Activated CD4-positive, alpha-beta T cell treated with anti-CD3 and anti-CD28 coated beads for 36 hours (primary cell): ENCODE results near the gene TRIOBP. TPM values are rescaled to one million over a fixed set of nuclear protein-coding genes. Genes with fewer than 3 reads are reported as not detected.
"Not testable (repeated sequence)": the region's sequence is repeated elsewhere in the genome, so short reads cannot be mapped to it uniquely, and the experiment has no call there.

Experiments
- ATAC-seq: fragments of 200-7000 bp; cut with Tn5 transposase; one replicate; pipeline ENCODE4 v1.10.0; 2021; ENCODE audit warnings: mild to moderate bottlenecking, moderate library complexity
- CTCF ChIA-PET: fragments of 350-600 bp; sonication (Branson Sonifier 250); formaldehyde crosslinking; loops from one replicate; lab custom pipeline; 2021; ENCODE audit warnings: antibody characterized with exemption; lab: Charles Lee
- POLR2A ChIA-PET: fragments of 350-600 bp; sonication (Branson Sonifier 250); formaldehyde crosslinking; loops from one replicate; lab custom pipeline; 2021; ENCODE audit warnings: antibody characterized with exemption, inconsistent platforms; lab: Charles Lee
- DNase-seq: peaks from one replicate; pipeline ENCODE4 v3.0.0-alpha.2; 2020
- H3K27ac Mint-ChIP-seq: one replicate; pipeline ENCODE4 v1.8.0; 2021; ENCODE audit warnings: mixed read lengths
- H3K27me3 Mint-ChIP-seq: one replicate; pipeline ENCODE4 v1.8.0; 2021; ENCODE audit warnings: mixed read lengths
- H3K36me3 Mint-ChIP-seq: one replicate; pipeline ENCODE4 v1.8.0; 2021; ENCODE audit warnings: low read depth, mixed read lengths
- H3K4me1 Mint-ChIP-seq: one replicate; pipeline ENCODE4 v1.8.0; 2021; ENCODE audit warnings: mixed read lengths
- H3K4me3 Mint-ChIP-seq: one replicate; pipeline ENCODE4 v1.8.0; 2021; ENCODE audit warnings: mild to moderate bottlenecking, moderate library complexity, mixed read lengths
- H3K9me3 Mint-ChIP-seq: one replicate; pipeline ENCODE4 v1.8.0; 2021; ENCODE audit warnings: low read depth, mixed read lengths
- intact Hi-C, 2 experiments: fragments of 100-400 bp; cut with DNase I in 1 of 2; cut with micrococcal nuclease in 1 of 2; formaldehyde crosslinking; loops; one replicate each; pipeline versions ENCODE4 v1.14.2 to v1.15.1; 2022 to 2024; cut with DNase I, micrococcal nuclease
- total RNA-seq, 2 experiments: library from RNA; stranded (reverse); gene quantifications; one replicate each; pipeline ENCODE4 v1.2.3, GENCODE V29; 2021

TRIOBP gene
- total RNA-seq, 2 experiments from 2014 or later = 23.3 to 26.1 TPM

DNA sequence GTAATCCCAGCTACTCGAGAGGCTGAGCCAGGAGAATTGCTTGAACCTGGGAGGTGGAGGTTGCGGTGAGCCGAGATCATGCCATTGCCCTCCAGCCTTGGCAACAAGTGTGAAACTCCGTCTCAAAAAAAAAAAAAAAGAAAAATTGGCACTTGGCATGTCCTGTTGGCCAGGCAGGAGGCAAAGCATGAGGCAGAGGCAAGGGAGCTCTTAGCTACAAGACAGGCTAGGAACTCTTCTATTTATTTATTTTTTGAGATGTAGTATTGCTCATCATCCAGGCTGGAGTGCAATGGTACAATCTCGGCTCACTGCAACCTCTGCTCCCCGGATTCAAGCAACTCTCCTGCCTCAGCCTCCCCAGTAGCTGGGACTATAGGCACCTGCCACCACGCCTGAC is 2.7 kb upstream of the TRIOBP start:
- intact Hi-C loops, H3K27me3 Mint-ChIP-seq, ATAC-seq, DNase-seq, H3K9me3 Mint-ChIP-seq, H3K27ac Mint-ChIP-seq, H3K4me3 Mint-ChIP-seq: not testable (repeated sequence)
- POLR2A ChIA-PET = interaction anchor here (1.0 kb wide), 1 partner anchor 12 kb away, joined by 3 read pairs; no protein-coding TSS in a partner anchor
- CTCF ChIA-PET = interaction anchor here (0.6 to 3.0 kb wide), 3 partner anchors 13 to 97 kb away, joined by 3 to 23 read pairs (median 4); no protein-coding TSS in a partner anchor
- Mint-ChIP-seq H3K36me3 (peaks cover 44% of the 10 kb centered on the region), H3K4me1 (peaks cover 17% of the 10 kb centered on the region)

DNA sequence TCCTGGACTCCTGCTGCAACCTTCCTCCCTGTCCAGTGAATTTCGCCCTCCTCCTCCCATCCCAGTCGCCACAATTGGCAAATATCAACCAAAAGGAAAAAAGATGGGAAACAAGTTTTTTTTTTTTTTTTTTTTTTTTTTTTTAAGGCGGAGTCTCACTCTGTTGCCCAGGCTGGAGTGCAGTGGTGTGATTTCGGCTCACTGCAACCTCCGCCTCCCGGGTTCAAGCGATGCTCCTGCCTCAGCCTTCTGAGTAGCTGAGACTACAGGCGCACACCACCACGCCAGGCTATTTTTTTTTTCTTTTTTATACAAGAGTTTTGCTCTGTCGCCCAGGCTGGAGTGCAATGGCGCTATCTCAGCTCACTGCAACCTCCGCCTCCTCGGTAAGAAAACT is 590 bp upstream of the TRIOBP start:
- peaks cover 17% of the 10 kb centered on the region for H3K4me1 Mint-ChIP-seq
- peaks cover 29% of the 10 kb centered on the region for H3K36me3 Mint-ChIP-seq
- H3K27me3 Mint-ChIP-seq, DNase-seq, ATAC-seq, H3K9me3 Mint-ChIP-seq: not testable (repeated sequence)
- intact Hi-C loops = loop anchor here in 1 of 2 experiments (1.0 to 2.0 kb wide), 4 partner anchors 50 to 111 kb away; partner anchors contain the start of genes GCAT and GGA1
- CTCF ChIA-PET = interaction anchor here (0.6 to 3.0 kb wide), 7 partner anchors 15 to 360 kb away, joined by 3 to 23 read pairs (median 4); no protein-coding TSS in a partner anchor
- POLR2A ChIA-PET = interaction anchor here (0.6 kb wide), 2 partner anchors 8 to 72 kb away, joined by 3 to 9 read pairs; no protein-coding TSS in a partner anchor
- peak overlapping the region; percentile 71 for H3K4me3 Mint-ChIP-seq
- H3K27ac Mint-ChIP-seq = peak overlapping the region; percentile 47

DNA sequence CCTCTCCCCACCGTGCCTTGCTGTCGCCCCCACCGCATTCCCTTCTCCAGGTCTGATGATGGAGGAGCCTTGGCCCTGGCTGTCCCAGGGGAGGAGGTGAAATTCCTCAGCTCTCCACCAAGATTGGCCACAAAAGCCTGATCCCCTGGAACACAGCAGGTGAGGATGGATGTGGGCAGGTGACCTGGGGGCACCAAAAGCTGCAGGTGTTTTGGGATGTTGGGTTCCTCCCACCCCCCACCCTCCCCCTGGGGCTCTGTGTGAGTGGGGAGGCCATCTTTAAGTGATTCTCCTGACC is 639 bp downstream of the TRIOBP start:
- ChIA-PET CTCF (interaction anchor here (1.5 kb wide), 1 partner anchor 36 kb away, joined by 4 read pairs; no protein-coding TSS in a partner anchor), POLR2A (no interaction called here)
- intact Hi-C loops = loop anchor here in 1 of 2 experiments (2.0 kb wide), 1 partner anchor 109 kb away; the partner anchor contains the start of gene GCAT
- ATAC-seq = no peak
- Mint-ChIP-seq H3K4me1 (peaks cover 17% of the 10 kb centered on the region), H3K27ac (no peak overlapping the region), H3K4me3 (no peak overlapping the region), H3K9me3 (no peaks in the 10 kb centered on the region), H3K36me3 (peaks cover 18% of the 10 kb centered on the region), H3K27me3 (no peaks in the 10 kb centered on the region)
- DNase-seq = no peak

DNA sequence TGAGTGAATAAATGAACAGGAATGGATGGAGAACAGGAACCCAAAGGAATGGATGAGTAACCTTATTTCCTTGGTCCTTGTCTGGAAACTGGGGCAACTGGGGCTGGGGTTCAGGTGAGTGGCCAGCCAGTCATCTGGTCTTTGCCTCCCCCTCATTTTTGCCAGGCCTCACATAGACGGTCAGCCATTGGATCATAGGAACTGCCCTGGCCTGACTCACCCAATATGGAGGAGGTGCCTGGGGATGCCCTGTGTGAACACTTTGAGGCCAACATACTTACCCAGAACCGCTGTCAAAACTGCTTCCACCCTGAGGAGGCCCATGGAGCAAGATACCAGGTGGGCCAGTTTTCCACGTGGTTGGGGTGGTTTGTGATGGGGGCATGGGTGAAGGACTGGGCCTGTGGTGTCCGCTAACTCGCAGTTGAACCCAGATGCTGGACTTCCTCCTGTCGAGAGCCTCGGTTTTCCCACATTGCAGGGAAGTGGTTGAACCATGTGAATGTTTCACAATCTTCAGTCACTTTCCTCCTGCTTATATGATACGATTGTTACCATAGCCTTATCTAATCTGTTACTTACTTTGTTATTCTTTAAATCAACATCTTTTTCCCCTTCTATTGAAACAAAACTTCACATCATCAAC is 4.4 kb downstream of the TRIOBP start:
- ATAC-seq (no peak), DNase-seq (no peak)
- Mint-ChIP-seq H3K4me3 (no peak overlapping the region), H3K9me3 (no peaks in the 10 kb centered on the region), H3K27me3 (no peaks in the 10 kb centered on the region), H3K4me1 (peaks cover 9% of the 10 kb centered on the region), H3K36me3 (peaks cover 8% of the 10 kb centered on the region), H3K27ac (no peak overlapping the region)
- ChIA-PET POLR2A (no interaction called here), CTCF (no interaction called here)
- intact Hi-C loops = no loop called here

DNA sequence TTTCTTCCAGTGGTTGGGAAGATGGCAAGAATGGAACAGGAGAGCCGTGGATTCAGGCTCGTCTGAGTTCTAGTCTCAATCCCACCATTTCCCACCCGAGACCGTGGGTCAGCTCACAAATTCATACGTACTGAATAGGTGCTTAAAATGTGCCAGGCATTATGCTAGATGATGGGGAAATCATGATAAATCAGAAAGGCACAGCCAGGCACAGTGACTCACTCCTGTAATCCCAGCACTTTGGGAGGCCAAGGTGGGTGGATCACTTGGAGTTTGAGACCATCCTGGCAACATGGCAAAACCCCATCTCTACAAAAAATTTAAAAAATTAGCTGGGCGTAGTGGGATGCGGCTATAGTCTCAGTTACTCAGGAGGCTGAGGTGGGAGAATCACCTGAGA is 7.1 kb downstream of the TRIOBP start:
- intact Hi-C loops = no loop called here
- Mint-ChIP-seq H3K9me3 (no peaks in the 10 kb centered on the region), H3K27me3 (no peaks in the 10 kb centered on the region), H3K36me3 (peaks cover 8% of the 10 kb centered on the region), H3K4me3 (no peak overlapping the region), H3K4me1 (no peaks in the 10 kb centered on the region), H3K27ac (no peak overlapping the region)
- no peak for DNase-seq
- ATAC-seq = no peak
- ChIA-PET POLR2A (interaction anchor here (0.7 kb wide), 1 partner anchor 8 kb away, joined by 3 read pairs; no protein-coding TSS in a partner anchor), CTCF (no interaction called here)

DNA sequence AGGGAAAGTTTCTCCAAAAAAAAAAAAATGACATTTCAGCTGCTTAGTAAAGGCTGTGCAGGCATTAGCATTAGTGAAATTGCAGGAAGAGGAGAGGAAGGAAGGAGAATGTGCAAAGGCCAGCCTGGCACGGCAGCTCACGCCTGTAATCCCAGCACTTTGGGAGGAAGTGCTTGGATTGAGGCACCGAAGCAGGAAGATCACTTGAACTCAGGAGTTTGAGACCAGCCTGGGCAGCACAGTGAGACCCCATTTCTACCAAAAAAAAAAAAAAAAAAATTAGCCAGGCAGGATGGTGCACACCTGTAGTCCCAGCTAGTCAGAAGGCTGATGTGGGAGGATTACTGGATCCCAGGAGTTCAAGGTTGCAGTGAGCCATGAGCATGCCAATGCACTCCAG is 7.8 kb downstream of the TRIOBP start:
- no peaks in the 10 kb centered on the region for H3K4me1 Mint-ChIP-seq
- POLR2A ChIA-PET = interaction anchor here (0.7 kb wide), 1 partner anchor 9 kb away, joined by 3 read pairs; no protein-coding TSS in a partner anchor
- no peak for DNase-seq
- H3K9me3 Mint-ChIP-seq = no peaks in the 10 kb centered on the region
- no peak for ATAC-seq
- no peaks in the 10 kb centered on the region for H3K27me3 Mint-ChIP-seq
- no peak overlapping the region for H3K27ac Mint-ChIP-seq
- CTCF ChIA-PET = no interaction called here
- no peak overlapping the region for H3K4me3 Mint-ChIP-seq
- peaks cover 8% of the 10 kb centered on the region for H3K36me3 Mint-ChIP-seq
- intact Hi-C loops = no loop called here

DNA sequence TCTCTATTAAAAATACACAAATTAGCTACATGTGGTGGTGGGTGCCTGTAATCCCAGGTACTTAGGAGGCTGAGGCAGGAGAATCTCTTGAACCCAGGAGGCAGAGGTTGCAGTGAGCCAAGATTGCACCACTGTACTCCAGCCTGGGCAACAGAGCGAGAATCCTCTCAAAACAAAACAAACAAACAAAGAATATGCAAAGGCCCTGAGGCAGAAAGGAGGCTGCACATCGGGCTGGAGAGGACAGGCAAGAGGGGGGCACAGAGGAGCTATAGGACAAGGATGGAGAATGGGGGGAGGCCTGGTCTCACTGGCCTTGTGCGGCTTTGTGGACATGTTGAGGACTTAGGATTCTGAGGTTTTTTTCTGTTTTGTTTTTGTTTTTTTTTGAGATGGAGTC is 8.4 kb downstream of the TRIOBP start:
- H3K9me3 Mint-ChIP-seq = no peaks in the 10 kb centered on the region
- DNase-seq (no peak), ATAC-seq (no peak)
- H3K4me3 Mint-ChIP-seq = no peak overlapping the region
- no peaks in the 10 kb centered on the region for H3K27me3 Mint-ChIP-seq
- CTCF ChIA-PET = no interaction called here
- no peaks in the 10 kb centered on the region for H3K4me1 Mint-ChIP-seq
- intact Hi-C loops = no loop called here
- POLR2A ChIA-PET = no interaction called here
- peaks cover 8% of the 10 kb centered on the region for H3K36me3 Mint-ChIP-seq
- H3K27ac Mint-ChIP-seq = no peak overlapping the region

DNA sequence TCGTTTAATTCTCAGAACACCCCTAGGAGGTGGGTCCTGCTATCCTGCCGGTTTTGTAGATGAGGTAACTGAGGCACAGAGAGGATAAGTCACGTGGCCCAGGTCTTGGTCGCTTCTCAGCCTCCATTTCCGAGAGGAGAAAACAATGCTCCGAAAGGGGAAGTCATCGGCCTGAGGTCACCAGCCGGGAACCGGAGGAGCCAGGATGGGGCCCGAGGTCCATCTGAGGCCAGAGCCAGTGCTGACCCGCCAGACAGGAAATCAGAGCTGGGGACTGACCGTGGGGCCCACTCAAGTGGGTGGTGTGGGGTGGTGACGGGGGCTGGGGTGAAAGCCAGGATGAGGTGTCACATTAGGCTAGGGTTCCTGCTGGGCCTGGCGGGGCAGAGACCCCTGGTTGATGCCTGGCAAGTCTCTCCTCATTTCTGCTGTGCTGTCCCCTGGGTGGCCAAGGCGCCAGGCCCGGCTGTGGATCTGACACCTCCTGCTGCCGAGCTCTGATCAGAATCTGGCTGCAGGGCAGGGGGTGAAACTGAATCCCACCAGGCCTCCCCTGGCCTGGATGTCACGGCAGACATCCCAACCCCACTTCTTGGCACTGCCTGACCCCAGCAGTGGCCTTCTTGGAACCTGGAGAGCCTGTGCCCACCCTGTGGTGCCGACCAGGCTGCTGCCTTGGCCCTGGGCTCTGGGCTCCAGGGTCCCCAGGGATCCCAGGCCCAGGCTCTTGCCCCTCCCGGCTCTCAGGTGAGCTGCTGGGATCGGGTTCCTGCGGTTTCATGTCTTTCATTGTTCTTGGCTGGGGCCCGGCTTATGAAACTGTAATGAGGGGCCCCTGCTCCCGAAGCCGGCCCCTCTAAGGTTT is 12.0 kb downstream of the TRIOBP start:
- no peaks in the 10 kb centered on the region for H3K4me1 Mint-ChIP-seq
- no peaks in the 10 kb centered on the region for H3K9me3 Mint-ChIP-seq
- H3K4me3 Mint-ChIP-seq = no peak overlapping the region
- ATAC-seq = no peak
- intact Hi-C loops = no loop called here
- H3K27ac Mint-ChIP-seq = no peak overlapping the region
- ChIA-PET CTCF (no interaction called here), POLR2A (no interaction called here)
- no peak for DNase-seq
- H3K36me3 Mint-ChIP-seq = peaks cover 5% of the 10 kb centered on the region
- no peaks in the 10 kb centered on the region for H3K27me3 Mint-ChIP-seq

DNA sequence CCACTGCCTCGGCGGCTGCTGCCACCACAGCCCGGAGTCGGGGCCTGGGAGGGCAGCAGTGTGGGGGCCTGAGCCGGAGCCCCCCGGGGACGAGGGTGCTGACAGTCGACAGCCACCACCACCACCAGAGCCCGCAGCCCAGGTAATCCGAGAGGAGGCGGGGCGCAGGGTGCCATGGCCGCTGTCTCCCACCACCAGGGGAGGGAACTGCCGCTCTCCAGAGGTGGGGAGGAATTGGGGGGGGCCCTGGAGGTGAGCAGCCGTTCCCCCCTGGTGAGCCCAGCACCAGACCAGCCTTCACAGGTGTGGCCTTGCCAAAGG is 12.6 kb downstream of the TRIOBP start:
- no peaks in the 10 kb centered on the region for H3K4me1 Mint-ChIP-seq
- peaks cover 4% of the 10 kb centered on the region for H3K36me3 Mint-ChIP-seq
- DNase-seq (no peak), ATAC-seq (no peak)
- H3K27me3 Mint-ChIP-seq = no peaks in the 10 kb centered on the region
- H3K4me3 Mint-ChIP-seq = no peak overlapping the region
- CTCF ChIA-PET = no interaction called here
- no peaks in the 10 kb centered on the region for H3K9me3 Mint-ChIP-seq
- no peak overlapping the region for H3K27ac Mint-ChIP-seq
- intact Hi-C loops = no loop called here
- POLR2A ChIA-PET = interaction anchor here (0.6 kb wide), 1 partner anchor 706 kb away, joined by 3 read pairs; no protein-coding TSS in a partner anchor

DNA sequence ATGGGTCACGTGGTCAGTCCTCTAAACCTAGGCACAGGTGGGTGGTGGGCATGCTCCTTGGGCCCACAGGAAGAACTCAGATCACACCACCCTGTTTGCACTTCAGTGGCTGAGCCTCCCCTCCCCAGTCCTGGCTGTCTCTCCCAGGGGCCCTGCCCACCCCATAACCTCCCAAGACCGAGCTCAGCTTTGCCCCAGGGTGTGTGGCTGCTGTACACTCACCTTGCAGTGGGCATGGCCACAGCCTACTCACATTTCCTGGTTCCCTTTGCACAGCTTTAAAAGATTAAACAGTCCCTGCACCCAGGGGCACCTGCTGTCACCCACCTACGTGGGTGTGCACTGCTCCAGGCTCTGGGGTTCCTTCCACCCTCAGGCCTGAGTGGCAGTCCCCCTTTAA is 13.8 kb downstream of the TRIOBP start:
- no peaks in the 10 kb centered on the region for H3K9me3 Mint-ChIP-seq
- CTCF ChIA-PET = interaction anchor here (2.2 kb wide), 1 partner anchor 67 kb away, joined by 5 read pairs; no protein-coding TSS in a partner anchor
- POLR2A ChIA-PET = no interaction called here
- DNase-seq = no peak
- peaks cover 2% of the 10 kb centered on the region for H3K36me3 Mint-ChIP-seq
- H3K27ac Mint-ChIP-seq = no peak overlapping the region
- no peak overlapping the region for H3K4me3 Mint-ChIP-seq
- ATAC-seq = no peak
- H3K4me1 Mint-ChIP-seq = no peaks in the 10 kb centered on the region
- no peaks in the 10 kb centered on the region for H3K27me3 Mint-ChIP-seq
- intact Hi-C loops = no loop called here

DNA sequence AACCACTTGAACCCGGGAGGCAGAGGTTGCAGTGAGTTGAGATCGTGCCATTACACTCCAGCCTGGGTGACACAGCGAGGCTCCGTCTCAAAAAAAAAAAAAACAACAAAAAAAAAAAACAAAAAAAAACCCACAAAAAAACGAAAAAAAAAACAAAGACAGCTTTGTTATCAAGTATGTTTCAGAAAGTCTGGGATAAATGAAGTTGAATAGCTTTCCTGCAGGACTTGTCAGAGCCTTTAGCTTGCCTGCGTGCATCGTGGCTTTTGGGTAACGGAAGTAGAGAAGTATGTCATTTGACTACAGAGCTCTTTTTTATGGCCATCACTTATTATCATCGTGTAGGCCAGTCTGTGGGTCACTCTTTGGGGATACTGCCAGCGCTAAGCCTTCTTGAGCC is 14.6 kb downstream of the TRIOBP start:
- intact Hi-C loops = no loop called here
- ATAC-seq = no peak
- Mint-ChIP-seq H3K9me3 (no peaks in the 10 kb centered on the region), H3K4me3 (no peak overlapping the region), H3K27me3 (no peaks in the 10 kb centered on the region), H3K4me1 (no peaks in the 10 kb centered on the region), H3K27ac (no peak overlapping the region), H3K36me3 (no peaks in the 10 kb centered on the region)
- ChIA-PET CTCF (interaction anchor here (2.2 kb wide), 1 partner anchor 68 kb away, joined by 5 read pairs; no protein-coding TSS in a partner anchor), POLR2A (no interaction called here)
- no peak for DNase-seq
